ENCODE data around the gene OR8B4. TPM values are rescaled to one million over a fixed set of nuclear protein-coding genes. Genes with fewer than 3 reads are reported as not detected.
"Not testable (repeated sequence)": the region's sequence is repeated elsewhere in the genome, so short reads cannot be mapped to it uniquely, and the experiment has no call there.

OR8B4 gene
- total RNA-seq, 2 donors from 2014 or later: not detected

- Mint-ChIP-seq H3K27ac (no peak overlapping the region), H3K4me1 (ENCODE audit: low read depth in 2 of 2) (no peaks in the 10 kb centered on the region)
- no peak for DNase-seq (ENCODE audit: low spot score)
These were observed 17.8 kb upstream of the OR8B4 start for GRCh38 chr11:124442442-124442841.

GRCh38 chr11:124441519-124441918 is 16.8 kb upstream of the OR8B4 start:
- Mint-ChIP-seq H3K4me1 (ENCODE audit: low read depth in 2 of 2) (no peaks in the 10 kb centered on the region), H3K36me3 (no peaks in the 10 kb centered on the region), H3K9me3 (peaks cover 2% of the 10 kb centered on the region), H3K4me3 (no peak overlapping the region), H3K27ac (no peak overlapping the region), H3K27me3 (peaks cover 13 to 31% of the 10 kb centered on the region in 2 donors)
- ATAC-seq (no peak), DNase-seq (ENCODE audit: low spot score) (no peak)

More at GRCh38 chr11:124442442-124442841, 17.8 kb upstream of the OR8B4 start:
- no peaks in the 10 kb centered on the region for H3K36me3 Mint-ChIP-seq
- no peak overlapping the region for H3K4me3 Mint-ChIP-seq
- no peak for ATAC-seq
- peaks cover 13 to 31% of the 10 kb centered on the region in 2 donors for H3K27me3 Mint-ChIP-seq
- H3K9me3 Mint-ChIP-seq: peaks cover 2% of the 10 kb centered on the region

GRCh38 chr11:124441081-124441480 is 16.4 kb upstream of the OR8B4 start:
- Mint-ChIP-seq H3K9me3 (peaks cover 2% of the 10 kb centered on the region), H3K27me3 (peaks cover 13 to 34% of the 10 kb centered on the region in 2 donors), H3K36me3 (no peaks in the 10 kb centered on the region), H3K27ac (no peak overlapping the region), H3K4me3 (no peak overlapping the region), H3K4me1 (ENCODE audit: low read depth in 2 of 2) (no peaks in the 10 kb centered on the region)
- ATAC-seq (no peak), DNase-seq (ENCODE audit: low spot score) (no peak)

GRCh38 chr11:124440608-124441007 is 15.9 kb upstream of the OR8B4 start:
- peaks cover 2% of the 10 kb centered on the region for H3K9me3 Mint-ChIP-seq
- H3K4me3 Mint-ChIP-seq: no peak overlapping the region
- ATAC-seq (peak in 1 of 2 donors; percentile 45), DNase-seq (ENCODE audit: low spot score) (no peak)
- no peak overlapping the region for H3K27ac Mint-ChIP-seq
- H3K27me3 Mint-ChIP-seq: peaks cover 13 to 39% of the 10 kb centered on the region in 2 donors
- H3K36me3 Mint-ChIP-seq: no peaks in the 10 kb centered on the region
- no peaks in the 10 kb centered on the region for H3K4me1 Mint-ChIP-seq (ENCODE audit: low read depth in 2 of 2)

- peaks cover 6 to 24% of the 10 kb centered on the region in 2 donors for H3K27me3 Mint-ChIP-seq
- no peak overlapping the region for H3K27ac Mint-ChIP-seq
- H3K36me3 Mint-ChIP-seq: no peaks in the 10 kb centered on the region
- no peaks in the 10 kb centered on the region for H3K4me1 Mint-ChIP-seq (ENCODE audit: low read depth in 2 of 2)
- no peaks in the 10 kb centered on the region for H3K9me3 Mint-ChIP-seq
- no peak overlapping the region for H3K4me3 Mint-ChIP-seq
- no peak for DNase-seq (ENCODE audit: low spot score)
- no peak for ATAC-seq
These were observed 10.0 kb upstream of the OR8B4 start for GRCh38 chr11:124434699-124435098.

- H3K4me1 Mint-ChIP-seq (ENCODE audit: low read depth in 2 of 2): no peaks in the 10 kb centered on the region
- ATAC-seq (no peak), DNase-seq (ENCODE audit: low spot score) (no peak)
- no peak overlapping the region for H3K4me3 Mint-ChIP-seq
- H3K9me3 Mint-ChIP-seq: no peaks in the 10 kb centered on the region
- H3K27me3 Mint-ChIP-seq: peaks cover 2 to 8% of the 10 kb centered on the region in 2 donors
- no peak overlapping the region for H3K27ac Mint-ChIP-seq
- no peaks in the 10 kb centered on the region for H3K36me3 Mint-ChIP-seq
These were observed 4.9 kb upstream of the OR8B4 start for GRCh38 chr11:124429599-124429998.

GRCh38 chr11:124421043-124421442 is 3.6 kb downstream of the OR8B4 start:
- H3K36me3 Mint-ChIP-seq: no peaks in the 10 kb centered on the region
- H3K27me3 Mint-ChIP-seq: peaks cover 3 to 27% of the 10 kb centered on the region in 2 donors
- DNase-seq (ENCODE audit: low spot score): no peak
- H3K9me3 Mint-ChIP-seq: no peaks in the 10 kb centered on the region
- H3K4me1 Mint-ChIP-seq (ENCODE audit: low read depth in 2 of 2): no peaks in the 10 kb centered on the region
- no peak overlapping the region for H3K27ac Mint-ChIP-seq
- no peak for ATAC-seq
- H3K4me3 Mint-ChIP-seq: no peak overlapping the region

- Mint-ChIP-seq H3K36me3 (no peaks in the 10 kb centered on the region), H3K27me3 (peaks cover 3 to 13% of the 10 kb centered on the region in 2 donors), H3K4me3 (no peak overlapping the region), H3K27ac (no peak overlapping the region), H3K4me1 (ENCODE audit: low read depth in 2 of 2) (no peaks in the 10 kb centered on the region), H3K9me3 (no peaks in the 10 kb centered on the region)
- DNase-seq (ENCODE audit: low spot score) (no peak), ATAC-seq (no peak)
These were observed 9.2 kb downstream of the OR8B4 start for GRCh38 chr11:124415356-124415923.

GRCh38 chr11:124409906-124410305 is 14.8 kb downstream of the OR8B4 start:
- H3K27ac Mint-ChIP-seq: no peak overlapping the region
- no peak overlapping the region for H3K4me3 Mint-ChIP-seq
- no peaks in the 10 kb centered on the region for H3K4me1 Mint-ChIP-seq (ENCODE audit: low read depth in 2 of 2)
- ATAC-seq (no peak), DNase-seq (ENCODE audit: low spot score) (no peak)
- H3K36me3 Mint-ChIP-seq: no peaks in the 10 kb centered on the region
- H3K27me3 Mint-ChIP-seq: peaks cover 10 to 45% of the 10 kb centered on the region in 2 donors
- H3K9me3 Mint-ChIP-seq: no peaks in the 10 kb centered on the region

- Mint-ChIP-seq H3K27me3 (peaks cover 12 to 38% of the 10 kb centered on the region in 2 donors), H3K27ac (no peak overlapping the region), H3K4me3 (no peak overlapping the region), H3K36me3 (no peaks in the 10 kb centered on the region), H3K4me1 (ENCODE audit: low read depth in 2 of 2) (peaks cover 0 to 4% of the 10 kb centered on the region in 2 donors), H3K9me3 (no peaks in the 10 kb centered on the region)
- DNase-seq (ENCODE audit: low spot score) (no peak), ATAC-seq (no peak)
These were observed 19.1 kb downstream of the OR8B4 start for GRCh38 chr11:124405581-124405980.

- H3K4me3 Mint-ChIP-seq; ATAC-seq; DNase-seq (ENCODE audit: low spot score); H3K27ac Mint-ChIP-seq; H3K36me3 Mint-ChIP-seq; H3K9me3 Mint-ChIP-seq; H3K4me1 Mint-ChIP-seq (ENCODE audit: low read depth in 2 of 2): not testable (repeated sequence)
- H3K27me3 Mint-ChIP-seq: peaks cover 4 to 20% of the 10 kb centered on the region in 2 donors
These were observed 21.5 kb downstream of the OR8B4 start for GRCh38 chr11:124403186-124403585.

- DNase-seq (ENCODE audit: low spot score) (peak; percentile 65), ATAC-seq (peak; percentile 65 to 72)
- H3K36me3 Mint-ChIP-seq: no peaks in the 10 kb centered on the region
- H3K27me3 Mint-ChIP-seq: peaks cover 2 to 15% of the 10 kb centered on the region in 2 donors
- H3K4me3 Mint-ChIP-seq: no peak overlapping the region
- no peak overlapping the region for H3K27ac Mint-ChIP-seq
- H3K4me1 Mint-ChIP-seq (ENCODE audit: low read depth in 2 of 2): peaks cover 0 to 4% of the 10 kb centered on the region in 2 donors
- H3K9me3 Mint-ChIP-seq: no peaks in the 10 kb centered on the region
These were observed 22.2 kb downstream of the OR8B4 start for GRCh38 chr11:124402326-124402922.

GRCh38 chr11:124398924-124399323 is 25.7 kb downstream of the OR8B4 start, which contains the start of gene OR8B3:
Gene OR8B3 (minus strand): TSS chr11:124399024. CDS start chr11:124397351, 1,673 bp downstream.
- Mint-ChIP-seq H3K4me3 (no peak within 1 kb of the TSS), H3K36me3 (no peaks in the 10 kb centered on the region), H3K27me3 (no peaks in the 10 kb centered on the region), H3K27ac (no peak within 1 kb of the TSS), H3K4me1 (ENCODE audit: low read depth in 2 of 2) (peaks cover 0 to 4% of the 10 kb centered on the region in 2 donors), H3K9me3 (no peaks in the 10 kb centered on the region)
- DNase-seq (ENCODE audit: low spot score): no peak
- no peak for ATAC-seq

- H3K4me3 Mint-ChIP-seq; H3K27ac Mint-ChIP-seq; H3K4me1 Mint-ChIP-seq (ENCODE audit: low read depth in 2 of 2); H3K36me3 Mint-ChIP-seq; ATAC-seq; DNase-seq (ENCODE audit: low spot score); H3K9me3 Mint-ChIP-seq; H3K27me3 Mint-ChIP-seq: not testable (repeated sequence)
These were observed 27.8 kb downstream of the OR8B4 start for GRCh38 chr11:124396847-124397246.

All from natural killer cell treated with Interleukin-12 subunit alpha and Interleukin-12 subunit beta and Interleukin-15 and Interleukin-18, amount 100 ng/mL, for 72 hours (primary cell).